AG08395 (cell line): ENCODE results near the gene PIGN.

Experiments used
- DNase-seq: peaks from one replicate; pipeline ENCODE4 v3.0.0; 2012; ENCODE audit warnings: mixed read lengths, low spot score

PIGN gene

DNA sequence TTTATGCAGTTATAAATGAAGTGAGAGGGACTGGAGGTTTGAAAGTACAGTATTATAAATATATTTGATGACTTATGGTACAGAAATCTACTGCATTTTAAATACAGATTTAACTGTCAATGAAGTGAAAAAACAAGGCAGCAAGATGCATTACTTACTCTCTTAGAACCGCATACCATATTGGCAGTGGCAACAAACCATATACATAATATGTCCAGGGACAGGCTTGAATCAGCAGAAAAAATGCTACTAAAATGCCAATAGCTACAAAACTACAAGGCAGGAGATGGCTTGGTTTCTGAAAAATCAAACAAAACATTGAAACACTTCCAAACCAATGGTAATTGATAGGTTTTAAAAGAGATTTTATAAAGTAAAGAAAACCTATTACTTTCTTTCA is 77.2 kb downstream of the PIGN start:
- no peak for DNase-seq

DNA sequence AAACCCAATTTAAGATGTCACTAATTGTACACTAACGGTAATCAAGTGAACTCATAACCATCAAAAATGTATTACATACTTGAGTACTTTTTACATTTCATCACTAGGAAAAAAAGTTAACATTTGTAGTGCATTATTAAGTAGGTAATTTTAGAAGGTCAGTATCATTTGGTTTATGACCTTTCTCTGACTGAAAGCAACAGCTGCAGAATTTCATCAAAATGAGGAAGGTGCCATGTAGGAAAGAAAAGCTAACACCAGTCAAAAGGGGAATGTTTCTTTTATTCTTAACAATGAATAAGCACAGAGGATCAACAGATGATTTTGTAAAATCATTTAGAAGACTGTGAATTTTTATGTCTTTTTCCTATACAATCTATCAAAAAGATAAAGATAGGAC is 79.0 kb downstream of the PIGN start:
- DNase-seq, result no peak

DNA sequence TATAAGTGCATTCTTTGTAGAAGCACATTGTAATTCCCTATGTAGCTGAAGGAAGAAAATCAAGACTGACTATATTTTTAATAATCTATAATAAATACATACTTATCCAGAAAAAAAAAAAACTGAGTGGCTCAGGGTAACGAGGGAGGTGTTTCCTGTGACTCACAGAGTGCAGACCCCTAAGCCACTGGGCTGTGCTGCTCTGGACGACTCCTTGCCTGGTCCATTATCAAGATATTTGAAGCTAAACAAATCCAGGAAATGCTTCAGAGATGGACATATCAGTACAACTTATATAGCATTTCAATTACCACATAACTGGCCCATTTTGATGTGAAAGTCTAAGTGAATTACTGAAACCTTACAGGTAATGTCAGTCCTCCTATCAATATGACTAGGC is 80.6 kb downstream of the PIGN start:
- no peak for DNase-seq

DNA sequence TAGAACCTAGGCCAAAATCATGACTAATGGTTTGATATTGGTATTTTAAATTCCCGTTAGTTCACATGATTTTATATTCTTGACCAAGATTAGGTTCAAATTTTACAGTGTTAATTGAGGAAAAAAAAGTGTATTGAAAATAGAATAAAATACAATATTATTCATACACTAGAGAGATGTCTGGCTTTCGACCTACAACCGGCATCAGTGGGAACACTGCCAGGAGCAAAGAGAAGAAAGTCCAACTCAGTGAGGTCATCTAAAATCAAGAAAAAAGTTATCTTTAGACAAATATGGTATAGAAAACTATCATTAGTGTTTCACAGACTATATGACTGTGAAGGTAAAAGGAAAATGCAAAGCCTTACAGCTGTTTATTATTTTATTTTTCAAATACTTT is 81.5 kb downstream of the PIGN start:
- DNase-seq, result no peak

DNA sequence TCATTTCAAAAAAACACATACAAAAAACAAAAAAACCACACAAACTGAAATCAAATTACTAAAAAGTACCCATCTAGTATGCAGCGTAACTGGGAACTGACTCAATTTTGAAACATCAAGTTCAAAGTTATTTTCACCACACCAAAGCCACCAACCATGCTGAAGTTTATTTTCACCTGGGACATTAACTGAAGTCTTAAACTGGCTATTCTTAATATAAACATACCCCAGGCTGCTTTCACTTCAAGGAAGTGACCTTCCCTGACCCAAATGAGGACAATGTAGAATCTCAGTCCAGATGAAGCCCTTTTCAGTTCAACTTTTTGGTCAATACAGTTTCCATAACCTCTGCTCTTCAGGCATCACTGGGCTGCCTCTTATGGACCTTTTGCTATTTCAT is 84.6 kb downstream of the PIGN start:
- no peak for DNase-seq

DNA sequence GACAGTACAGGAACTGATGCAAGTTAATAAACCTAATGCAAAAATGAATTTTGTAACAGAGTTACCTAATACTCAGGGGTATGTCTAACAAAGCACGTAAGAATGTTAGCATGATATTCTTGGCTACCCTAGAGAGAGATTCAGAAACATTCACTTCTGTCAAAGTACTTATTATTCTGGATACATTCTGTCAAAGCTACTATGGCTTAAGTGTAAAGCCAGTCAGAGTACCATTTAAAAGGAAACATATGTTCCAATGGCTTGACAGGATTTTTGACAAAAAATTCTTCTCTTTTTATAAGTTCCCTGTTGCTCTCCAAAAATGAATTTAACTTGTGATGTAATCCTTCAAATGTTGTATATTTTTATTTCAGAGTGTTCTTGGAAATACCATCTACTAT is 85.5 kb downstream of the PIGN start:
- DNase-seq, result no peak

DNA sequence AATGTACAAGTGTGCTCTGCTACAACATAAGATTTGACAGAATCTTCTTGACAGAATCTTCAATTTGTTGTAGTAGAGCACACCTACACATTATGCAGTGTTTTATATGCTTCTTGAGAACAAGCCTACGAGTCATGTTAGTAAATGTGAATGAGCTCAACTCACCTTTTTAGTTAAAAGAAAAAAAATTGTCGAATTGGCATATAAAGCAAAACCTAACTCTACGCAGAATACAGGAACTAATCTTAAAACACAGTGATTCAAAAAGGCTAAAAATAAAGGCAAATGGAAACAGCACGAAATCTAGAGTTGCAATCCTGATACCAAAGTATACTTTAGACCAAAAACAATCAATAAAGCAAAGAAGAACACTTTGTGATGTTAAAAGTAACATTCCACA is 87.9 kb downstream of the PIGN start:
- DNase-seq, result no peak

DNA sequence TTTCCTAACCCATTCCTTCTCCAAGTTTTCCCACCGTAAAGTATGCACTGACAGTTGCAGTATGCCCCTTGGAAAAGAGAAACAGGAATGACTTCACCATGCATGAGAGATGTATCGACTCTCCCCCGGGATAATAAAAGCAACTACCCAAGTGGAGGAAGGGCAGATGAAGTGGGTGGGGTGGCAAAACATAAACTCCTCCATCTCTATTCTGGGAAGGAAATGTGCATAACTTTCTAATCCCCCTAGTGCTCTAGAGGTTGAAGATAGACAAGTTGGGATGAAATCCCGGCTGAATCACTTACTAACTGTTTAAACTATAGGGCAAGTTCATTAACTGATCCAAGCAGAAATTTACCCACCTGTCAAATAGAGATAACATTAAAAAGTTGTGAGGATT is 89.2 kb downstream of the PIGN start:
- no peak for DNase-seq

DNA sequence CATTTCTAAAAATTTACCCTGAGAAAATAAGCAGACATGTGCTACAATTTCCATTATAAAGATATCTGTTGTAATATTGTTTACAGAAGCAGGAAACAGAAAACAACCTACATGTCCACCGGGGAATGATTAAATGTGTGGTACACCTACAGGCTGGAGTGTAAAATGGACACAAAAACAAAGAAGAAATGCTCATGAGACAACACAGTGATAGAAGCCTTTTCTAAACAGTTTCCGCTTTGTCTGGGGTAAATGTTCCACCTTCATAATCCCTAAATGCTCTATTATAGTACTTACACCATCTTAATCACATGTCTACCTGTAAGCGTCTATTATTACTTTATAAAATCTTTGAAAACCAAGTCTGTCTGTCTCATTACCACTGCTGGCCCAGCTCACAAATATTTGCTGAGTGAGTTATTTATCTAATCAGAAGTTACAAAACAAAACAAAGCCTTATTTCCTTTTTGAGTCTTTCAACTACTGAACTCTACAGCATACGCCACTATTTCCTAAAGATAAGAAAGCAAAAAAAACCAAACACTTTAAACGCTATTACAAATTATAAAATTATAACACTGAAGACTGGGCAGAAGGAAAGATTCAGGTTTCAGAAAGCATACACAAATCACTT is 95.3 kb downstream of the PIGN start:
- no peak for DNase-seq

DNA sequence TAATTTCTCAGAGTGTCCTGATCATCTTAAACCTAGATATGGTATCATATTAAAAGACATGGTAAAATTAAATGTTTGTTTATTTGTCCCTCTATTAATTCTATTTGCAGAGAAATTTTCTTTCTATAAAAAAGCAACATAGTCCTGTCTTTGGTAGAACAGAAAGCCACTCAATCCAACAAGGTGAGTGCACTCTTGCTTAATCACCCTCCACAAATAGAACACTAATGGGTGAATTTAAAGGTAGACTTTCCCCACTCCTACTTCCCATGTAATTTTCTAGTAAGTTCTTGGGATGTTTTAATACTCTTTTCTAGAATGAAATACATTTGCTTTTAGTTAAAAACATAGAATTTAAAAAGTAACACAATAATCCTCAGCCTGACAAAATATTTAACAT is 97.7 kb downstream of the PIGN start:
- no peak for DNase-seq

DNA sequence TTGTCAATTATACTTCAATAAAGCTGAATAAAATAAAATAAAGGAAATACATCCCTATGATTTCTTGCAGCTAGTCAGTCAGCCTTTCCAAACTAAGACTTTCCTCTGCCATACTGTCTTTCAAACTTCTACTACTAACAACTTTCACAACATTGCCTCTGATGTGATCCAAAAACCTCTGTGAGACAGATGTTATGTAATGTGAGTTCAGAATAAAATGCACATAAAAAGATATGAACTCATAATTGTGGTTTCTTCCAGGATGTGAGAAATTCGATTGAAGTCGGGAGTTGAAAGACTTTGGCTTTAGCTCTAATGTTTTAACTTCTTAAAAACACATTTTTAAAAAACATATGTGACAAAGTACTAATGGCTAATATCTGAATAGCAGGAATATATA is 98.7 kb downstream of the PIGN start:
- DNase-seq, result peak; percentile 6

DNA sequence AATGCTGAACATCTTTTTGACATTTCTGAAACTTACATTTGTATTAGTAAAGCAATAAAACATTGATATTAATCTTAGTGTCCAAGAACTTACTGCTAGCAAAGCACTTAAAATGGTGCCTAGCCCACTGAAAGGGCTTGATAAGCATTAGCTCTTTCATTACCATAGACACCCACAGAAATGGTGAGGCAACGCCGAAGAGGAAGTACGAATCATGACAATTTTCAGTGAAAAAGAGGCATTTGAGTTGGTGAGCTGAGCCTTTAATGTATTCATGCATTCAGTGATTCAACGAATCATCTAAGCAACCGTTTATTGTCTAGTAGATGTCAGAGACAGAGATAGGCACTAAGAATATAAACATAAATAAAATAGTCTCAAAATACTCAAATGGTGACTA is 101.1 kb downstream of the PIGN start:
- no peak for DNase-seq

DNA sequence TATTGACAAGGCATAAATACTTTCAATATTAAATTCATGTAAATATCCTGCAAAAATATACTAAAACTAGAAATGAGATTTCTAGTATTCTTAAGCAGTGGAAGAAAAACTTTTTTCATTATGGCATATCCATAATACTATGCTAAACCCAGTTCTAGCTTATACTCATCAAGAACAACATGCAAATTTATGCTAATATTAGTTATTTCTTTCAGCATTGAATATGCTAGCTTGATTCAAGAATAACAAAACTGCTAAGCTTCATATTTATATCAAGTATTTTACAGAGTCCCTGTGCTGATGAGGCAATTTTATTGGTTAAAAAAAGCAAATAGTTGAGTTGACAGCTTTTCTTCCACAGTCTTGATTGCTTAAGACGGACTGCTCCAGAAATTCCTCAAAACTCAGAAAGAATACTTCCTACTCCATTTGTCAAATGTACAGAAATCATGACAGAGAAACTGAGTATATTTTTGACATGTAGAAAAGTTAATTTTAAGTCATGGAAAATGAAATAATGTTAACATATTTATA is 105.0 kb downstream of the PIGN start:
- DNase-seq, result no peak

DNA sequence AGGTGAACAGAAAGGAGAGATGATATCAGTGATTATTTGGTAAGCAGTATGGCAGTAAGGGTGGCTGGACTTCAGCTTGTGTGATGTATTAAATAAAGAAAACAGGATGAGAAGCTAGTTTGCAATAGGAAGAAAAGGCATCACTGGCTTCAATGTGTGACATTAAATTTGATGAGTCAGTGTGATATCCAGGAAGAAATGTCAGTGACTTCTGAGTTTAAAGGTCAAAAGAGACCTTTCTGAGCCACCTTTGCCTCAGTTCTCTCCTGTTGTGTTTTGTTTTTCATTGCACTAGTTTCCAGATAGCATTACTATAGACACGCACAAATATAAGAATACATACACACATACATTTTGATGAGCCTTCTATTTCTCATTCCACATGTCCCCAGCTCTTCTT is 105.6 kb downstream of the PIGN start:
- DNase-seq, result no peak

DNA sequence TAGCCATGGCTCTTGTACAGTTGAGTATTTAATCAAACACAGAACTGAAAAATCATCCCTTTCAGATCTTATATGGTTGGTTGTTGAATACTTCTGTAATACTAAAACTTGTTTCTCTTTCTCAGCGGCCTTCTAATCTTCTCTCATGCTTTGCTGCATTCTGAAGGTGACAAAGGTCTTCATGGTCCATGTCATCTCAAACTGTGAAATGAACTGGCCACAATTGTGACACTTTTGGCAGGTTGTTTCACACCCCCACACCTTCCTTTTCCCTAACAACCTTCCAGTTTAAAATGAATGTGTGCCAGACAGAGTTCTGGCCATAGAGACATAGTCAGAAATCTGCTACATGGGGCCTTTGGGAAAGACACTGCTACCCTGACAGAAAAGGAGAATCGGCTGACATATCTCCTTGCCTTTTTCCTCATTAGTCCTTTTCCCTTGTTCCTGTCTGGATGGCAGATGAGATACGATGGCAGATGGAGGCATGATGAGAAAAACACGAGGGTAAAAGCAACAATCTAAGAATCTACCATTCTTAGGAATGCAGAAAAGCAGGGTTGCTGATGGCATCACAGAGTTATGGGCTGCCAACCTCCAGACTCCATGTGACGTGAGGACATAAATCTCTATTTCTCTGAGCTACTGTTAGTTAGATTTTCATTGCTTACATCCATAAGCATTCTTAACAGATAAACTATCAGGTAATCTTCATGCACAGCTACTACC is 106.5 kb downstream of the PIGN start:
- DNase-seq, result no peak

DNA sequence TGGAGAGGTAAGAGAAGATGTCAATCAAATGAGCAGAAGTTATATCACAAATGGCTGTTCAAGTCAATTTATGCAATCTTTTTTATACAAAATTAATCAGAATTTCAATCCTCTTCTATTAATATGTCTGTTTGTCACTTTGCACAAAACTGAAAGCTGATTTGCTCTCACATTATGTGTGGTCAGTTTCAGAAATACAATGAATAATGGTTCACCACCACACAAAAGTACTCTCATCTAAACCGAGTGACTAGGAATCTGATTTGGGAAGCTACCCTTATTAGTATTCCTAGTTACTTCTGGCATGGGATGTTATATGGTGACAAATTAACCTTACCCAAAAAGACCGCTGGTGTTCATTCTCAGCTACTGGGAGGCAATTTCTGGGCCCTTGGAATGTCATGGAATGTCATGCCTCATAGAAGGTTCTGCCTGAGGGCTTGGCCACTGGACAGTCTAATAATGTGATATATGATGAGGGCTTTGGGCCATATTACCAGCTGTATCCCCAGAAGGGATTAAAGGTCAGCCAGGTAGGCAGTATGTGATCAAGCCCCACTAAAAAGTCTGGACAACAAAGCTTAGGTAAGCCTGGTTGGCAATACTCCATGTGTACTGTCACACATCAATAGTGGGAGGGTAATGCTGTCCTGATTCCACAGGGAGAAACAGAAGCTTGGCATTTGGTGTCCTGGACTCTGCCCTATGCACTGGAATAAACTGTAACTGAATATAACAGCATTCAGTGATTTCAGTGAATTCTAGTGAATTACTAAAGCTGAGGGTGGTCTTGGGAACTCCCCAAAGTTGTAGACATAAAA is 113.2 kb downstream of the PIGN start:
- no peak for DNase-seq

DNA sequence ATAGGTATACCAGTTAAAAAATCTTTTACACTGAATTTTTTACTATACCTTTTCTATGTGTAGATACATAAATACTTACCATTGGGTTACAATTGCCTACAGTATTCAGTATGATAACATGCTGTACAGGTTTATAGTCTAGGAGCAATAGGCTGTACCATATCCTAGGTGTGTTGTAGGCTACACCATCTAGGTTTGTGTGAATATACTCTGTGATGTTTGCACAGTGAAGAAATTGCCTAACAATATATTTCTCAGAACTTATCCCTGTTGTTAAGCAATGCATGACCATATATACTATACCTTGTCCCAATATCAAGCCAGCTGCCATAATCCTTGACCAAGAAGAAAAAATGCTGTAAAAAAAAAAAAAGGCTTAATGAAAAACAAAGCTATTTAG is 114.5 kb downstream of the PIGN start:
- DNase-seq, result no peak

DNA sequence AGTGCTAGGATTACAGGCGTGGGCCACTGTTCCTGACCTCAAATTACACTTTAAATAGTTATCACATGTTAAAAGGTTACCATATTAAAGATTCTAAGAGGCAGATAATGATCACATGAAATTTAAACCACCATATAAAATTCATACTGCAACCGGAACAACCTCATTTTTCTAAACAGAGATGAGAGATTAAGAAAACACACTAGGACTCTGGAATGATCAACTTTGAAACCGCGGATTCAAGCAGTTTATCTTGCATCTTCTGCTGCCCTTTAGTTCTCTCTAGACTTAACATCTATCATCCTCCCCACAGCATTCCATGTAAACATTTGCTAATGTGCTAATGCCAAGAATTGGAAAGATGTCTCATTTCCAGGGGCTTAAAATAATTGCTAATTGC is 115.8 kb downstream of the PIGN start:
- no peak for DNase-seq

DNA sequence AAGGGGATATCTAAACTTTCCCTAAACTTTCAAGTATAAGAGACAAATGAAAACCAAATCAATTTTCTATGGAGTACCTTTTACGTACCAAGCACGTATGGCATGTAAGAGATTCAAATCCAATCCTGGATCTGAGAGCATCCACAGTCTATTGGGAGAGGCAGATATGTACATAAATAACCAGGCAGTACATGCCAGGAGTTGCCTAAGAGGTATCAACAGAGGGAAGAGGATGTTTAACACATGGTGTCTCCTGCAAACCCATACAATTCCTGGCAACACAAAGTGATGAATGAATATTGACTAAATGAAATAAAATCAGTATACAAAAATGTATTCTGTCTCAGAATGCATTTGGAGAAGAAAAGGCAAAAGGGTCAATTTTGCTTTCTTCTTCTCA is 116.6 kb downstream of the PIGN start:
- no peak for DNase-seq

DNA sequence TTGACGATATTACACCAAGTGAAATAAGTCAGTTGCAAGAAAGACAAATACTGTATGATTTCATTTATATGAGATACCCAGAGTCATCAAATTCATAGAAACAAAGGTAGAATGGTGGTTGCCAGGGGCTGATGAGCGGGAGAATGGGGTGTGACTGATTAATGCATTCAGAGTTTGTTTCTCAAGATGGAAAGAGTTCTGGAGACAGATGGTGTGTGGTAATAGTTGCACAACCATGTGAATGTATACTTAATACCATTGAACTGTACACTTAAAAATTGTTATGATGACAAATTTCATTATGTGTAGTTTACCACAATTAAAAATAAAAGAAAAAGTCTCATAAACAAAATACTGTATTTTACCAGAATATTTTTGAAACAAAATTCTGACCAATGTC is 117.3 kb downstream of the PIGN start:
- DNase-seq, result no peak

DNA sequence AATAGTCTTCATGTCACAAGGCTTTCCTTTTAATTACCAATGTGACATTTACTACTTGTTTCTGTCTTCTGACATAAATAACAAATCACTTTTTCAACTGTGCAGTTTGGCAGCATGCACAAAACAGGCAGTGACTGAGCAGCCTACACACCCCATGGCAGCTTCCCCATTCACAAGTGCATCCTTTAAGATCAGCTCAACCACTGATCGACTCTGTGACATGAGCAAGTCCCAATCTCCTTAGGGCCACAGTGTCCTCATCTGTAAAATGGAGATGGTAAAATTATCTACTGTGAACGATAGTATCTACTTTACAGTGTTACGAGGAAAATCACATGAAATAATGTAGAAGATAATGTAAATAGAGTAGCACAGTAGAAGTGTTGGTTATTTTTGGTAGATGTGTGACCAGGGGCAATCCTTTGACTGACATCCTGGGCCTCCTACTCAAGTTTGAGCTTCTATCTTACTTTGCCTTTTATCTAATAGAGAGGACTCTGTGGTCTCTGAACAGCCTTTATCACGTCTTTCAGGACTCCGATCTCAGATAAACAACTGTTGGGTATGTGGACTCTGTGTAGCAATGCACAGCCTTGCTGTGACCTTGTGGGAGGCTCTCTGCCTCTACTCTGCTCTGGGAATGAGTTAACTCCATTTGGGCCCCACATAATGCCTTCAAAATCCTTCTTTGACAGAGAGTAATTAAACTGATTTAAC is 120.6 kb downstream of the PIGN start:
- DNase-seq, result no peak

DNA sequence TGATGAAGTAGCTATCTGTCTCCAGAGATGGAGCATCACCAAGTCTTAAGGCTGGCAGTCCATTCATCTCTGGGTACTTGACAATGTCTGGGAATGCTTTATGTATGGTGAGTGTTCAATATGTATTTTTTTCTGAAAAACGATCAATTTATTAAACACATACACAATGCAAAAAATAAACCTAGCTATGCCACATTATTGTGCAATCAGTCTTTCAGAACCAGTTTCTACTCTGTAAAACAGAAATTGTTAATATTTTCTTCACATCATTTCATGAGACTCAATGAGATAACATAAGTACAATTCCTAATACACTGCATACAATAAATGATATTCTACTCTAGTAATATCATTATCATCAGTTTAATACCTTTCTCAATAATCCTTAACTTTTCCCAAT is 122.5 kb downstream of the PIGN start:
- DNase-seq, result no peak
